ENCODE measurements around the gene CDH3.

DNA sequence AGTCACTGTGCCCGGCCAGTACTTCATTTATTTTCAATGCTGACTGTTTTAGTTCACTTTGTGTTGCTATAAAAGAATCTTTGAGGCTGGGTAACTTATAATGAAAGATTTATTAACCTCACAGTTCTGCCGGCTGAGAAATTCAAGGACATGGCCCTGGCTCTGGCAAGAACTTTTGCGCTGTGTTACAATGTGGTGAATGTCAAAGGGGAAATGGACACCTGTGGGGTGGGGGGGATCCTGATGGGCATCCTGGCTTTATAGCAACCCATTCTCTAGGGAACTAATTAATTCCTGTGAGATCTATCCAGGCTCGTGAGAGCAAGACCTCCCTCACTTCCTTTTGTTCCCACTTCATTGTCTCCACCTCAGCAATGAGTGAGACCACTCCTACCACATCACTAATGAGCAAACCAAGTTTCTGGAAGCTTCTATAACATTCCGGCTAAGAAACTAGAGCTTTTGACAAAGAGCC is 17.1 kb upstream of the CDH3 start:
- TF ChIP-seq POLR2A (IDR thresholded peaks at IDR 0.05; ENCODE audit: low read length), result no peak
- no peak for TF ChIP-seq GATA1 (IDR thresholded peaks at IDR 0.05; ENCODE audit: low read depth, low read length)
